ENCODE results near the gene TMEM176A.

The TMEM176A gene

DNA sequence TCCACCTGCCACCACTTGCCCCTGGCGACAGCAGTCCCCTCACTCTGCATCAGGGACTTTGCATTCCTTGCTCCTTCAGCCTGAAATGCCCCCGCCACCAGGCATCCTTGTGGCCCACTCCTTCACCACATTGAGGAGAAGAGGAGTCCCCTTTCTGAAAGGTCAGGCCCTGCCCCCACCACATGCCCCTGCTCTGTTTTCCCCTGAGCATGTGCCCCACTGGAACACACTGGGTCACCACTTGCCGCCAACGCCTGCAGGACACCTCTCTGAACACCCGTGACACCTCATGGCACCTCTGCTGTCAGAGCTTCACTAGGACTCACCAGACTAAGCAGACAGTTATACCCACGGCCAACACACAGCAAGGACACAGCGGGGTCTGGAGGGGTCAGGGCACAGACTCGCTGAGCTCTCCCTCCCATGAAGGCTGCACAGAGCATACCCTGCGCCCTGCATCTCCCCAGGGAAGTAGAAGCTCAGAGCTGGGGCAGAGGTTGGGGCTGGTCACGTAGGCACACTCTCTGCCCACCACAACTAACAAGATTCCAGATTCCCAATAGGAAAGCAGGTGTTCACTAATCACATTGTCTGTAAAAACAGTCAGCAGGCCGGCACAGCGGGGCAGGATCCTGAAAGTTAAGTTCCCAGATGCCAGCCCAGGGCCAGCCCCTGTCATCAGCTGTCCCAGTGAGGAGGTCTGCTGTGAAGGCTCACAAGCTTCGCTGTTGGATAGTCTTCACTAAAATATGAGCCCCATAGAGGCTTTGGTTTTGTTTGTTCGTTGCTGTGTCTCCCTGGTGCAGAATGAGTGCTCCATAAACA is 45.9 kb downstream of the TMEM176A start:
- TF ChIP-seq, protein P1, sequence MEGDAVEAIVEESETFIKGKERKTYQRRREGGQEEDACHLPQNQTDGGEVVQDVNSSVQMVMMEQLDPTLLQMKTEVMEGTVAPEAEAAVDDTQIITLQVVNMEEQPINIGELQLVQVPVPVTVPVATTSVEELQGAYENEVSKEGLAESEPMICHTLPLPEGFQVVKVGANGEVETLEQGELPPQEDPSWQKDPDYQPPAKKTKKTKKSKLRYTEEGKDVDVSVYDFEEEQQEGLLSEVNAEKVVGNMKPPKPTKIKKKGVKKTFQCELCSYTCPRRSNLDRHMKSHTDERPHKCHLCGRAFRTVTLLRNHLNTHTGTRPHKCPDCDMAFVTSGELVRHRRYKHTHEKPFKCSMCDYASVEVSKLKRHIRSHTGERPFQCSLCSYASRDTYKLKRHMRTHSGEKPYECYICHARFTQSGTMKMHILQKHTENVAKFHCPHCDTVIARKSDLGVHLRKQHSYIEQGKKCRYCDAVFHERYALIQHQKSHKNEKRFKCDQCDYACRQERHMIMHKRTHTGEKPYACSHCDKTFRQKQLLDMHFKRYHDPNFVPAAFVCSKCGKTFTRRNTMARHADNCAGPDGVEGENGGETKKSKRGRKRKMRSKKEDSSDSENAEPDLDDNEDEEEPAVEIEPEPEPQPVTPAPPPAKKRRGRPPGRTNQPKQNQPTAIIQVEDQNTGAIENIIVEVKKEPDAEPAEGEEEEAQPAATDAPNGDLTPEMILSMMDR (conservative IDR thresholded peaks at IDR 0.05), result no peak
- TF ChIP-seq ZFX (IDR thresholded peaks at IDR 0.05), result no peak
- no peak overlapping the region for H3K27ac ChIP-seq

DNA sequence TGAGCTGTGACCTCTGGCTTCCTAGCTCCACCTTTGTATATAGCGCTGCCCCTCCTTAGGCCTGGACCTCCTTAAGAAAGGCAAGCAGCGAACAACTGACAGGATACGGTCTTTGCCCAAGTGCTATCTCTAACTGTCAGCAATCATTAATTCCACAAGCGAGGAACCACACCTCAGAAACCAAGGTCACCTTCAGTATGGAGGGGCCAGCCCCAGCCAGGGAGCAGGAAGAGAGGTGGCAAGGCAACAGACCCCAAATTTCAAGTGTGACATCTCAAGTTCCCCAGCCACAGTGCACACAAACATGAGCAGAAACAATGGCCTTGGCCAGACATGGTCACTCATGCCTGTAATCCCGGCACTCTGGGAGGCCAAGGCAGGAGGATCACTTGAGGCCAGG is 47.0 kb downstream of the TMEM176A start:
- H3K27ac ChIP-seq, result no peak overlapping the region
- no peak for TF ChIP-seq ZFX (IDR thresholded peaks at IDR 0.05)
- TF ChIP-seq, protein P1 (conservative IDR thresholded peaks at IDR 0.05), result no peak

DNA sequence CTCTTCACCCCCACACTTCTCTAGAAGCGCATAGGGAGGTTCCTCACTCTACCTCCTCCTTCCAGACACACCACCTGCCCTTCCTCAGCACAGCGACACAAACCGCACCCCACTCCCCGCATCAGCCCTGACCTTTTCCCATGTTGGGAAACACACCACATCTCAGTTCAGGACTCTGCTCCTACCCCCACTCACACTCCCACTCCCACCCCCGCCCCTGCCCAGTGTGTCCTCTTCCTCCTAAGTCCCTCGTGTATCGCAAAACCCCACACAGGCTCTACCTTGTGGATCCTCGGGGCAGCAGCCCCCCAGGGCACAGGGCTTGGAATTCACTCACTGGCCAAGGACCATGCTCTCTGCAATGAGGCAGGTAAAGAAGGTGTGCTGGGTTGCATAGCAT is 47.5 kb downstream of the TMEM176A start:
- H3K27ac ChIP-seq, result no peak overlapping the region
- TF ChIP-seq, protein P1 (conservative IDR thresholded peaks at IDR 0.05), result no peak
- no peak for TF ChIP-seq ZFX (IDR thresholded peaks at IDR 0.05)

DNA sequence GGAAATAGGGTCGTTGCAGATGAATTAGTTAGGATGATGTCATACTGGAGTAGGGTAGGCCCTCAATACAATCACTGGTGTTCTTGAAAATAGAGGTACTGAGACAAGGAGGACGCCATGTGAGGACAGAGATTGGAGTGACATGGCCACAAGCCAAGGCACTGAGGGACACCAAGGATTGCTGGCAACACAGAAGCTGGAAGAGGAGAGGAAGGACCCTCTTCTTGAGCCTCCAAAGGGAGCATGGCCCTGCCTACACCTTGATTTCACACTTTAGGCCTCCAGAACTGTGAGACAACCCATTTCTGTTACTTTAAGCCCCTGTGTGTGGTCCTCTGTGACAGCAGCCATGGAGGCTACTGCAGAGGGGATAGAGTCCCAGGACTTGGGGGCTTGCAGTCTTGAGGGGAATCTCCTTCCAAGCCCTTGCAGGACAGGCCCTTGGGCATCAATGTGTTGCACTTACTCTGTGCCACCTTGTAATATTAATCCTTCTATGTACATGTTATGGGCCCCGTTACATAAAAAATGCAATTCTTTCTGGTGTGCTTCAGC is 48.1 kb downstream of the TMEM176A start:
- TF ChIP-seq, protein P1 (conservative IDR thresholded peaks at IDR 0.05), result no peak
- TF ChIP-seq ZFX (IDR thresholded peaks at IDR 0.05), result no peak
- no peak overlapping the region for H3K27ac ChIP-seq

DNA sequence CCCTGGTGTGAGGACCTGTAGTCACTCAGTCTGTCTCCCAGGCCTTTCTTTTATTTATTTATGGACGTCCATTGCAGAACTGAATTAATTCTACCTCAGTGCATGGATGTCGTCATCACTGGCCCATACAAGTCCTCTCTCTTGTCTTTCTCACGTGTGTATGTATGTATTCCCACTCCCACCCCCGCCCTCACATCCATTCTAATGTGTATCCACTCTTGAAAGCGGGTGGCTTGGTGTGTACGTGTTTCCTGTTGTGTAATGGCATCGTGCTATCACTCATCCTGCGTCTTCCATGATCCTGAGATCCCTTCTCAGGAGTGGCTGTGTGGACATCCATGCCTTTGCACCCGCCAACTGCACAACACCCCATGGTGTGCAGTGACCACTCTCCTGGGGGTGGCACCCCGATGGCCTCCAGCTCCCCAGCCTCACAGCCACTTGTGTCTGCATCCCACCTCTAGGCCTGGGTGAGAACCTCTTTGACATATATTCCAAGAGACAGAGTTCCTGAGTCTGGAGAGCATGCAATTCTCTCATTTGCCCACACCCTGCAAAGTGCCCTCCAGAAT is 48.7 kb downstream of the TMEM176A start:
- no peak for TF ChIP-seq ZFX (IDR thresholded peaks at IDR 0.05)
- TF ChIP-seq, protein P1 (conservative IDR thresholded peaks at IDR 0.05), result no peak
- H3K27ac ChIP-seq, result no peak overlapping the region

DNA sequence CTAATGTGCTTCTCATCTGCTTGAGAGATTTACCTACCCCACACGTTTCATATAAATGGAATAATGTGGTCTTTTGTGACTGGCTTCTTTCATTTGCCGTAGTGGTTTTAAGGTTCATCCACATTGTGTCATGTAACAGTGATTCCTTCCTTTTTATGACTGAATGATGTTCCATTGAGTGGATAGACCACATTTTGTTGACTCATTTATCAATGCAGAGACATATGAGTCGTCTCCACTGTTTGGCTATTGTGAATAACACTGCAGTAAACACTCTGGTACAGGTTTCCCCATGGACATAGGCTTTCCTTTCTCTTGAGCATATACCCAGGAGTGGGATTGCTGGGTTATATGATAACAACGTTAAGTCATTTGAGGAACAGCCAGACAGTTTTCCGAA is 49.7 kb downstream of the TMEM176A start:
- H3K27ac ChIP-seq, result no peak overlapping the region
- TF ChIP-seq, protein P1 (conservative IDR thresholded peaks at IDR 0.05), result no peak
- TF ChIP-seq ZFX (IDR thresholded peaks at IDR 0.05), result no peak

Data from C4-2B (cell line).